GM19239 (cell line): ENCODE data around the gene PSME2.

Experiments used
- DNase-seq: peaks from one replicate; pipeline ENCODE4 v3.0.0; 2011; ENCODE audit warnings: low spot score; ENCODE audit not compliant: insufficient read length
- FAIRE-seq: peaks from 2 replicates; lab custom pipeline; 2011; peaks lifted over from hg19 to GRCh38; lab: Jason Lieb, UNC

The PSME2 gene

DNA sequence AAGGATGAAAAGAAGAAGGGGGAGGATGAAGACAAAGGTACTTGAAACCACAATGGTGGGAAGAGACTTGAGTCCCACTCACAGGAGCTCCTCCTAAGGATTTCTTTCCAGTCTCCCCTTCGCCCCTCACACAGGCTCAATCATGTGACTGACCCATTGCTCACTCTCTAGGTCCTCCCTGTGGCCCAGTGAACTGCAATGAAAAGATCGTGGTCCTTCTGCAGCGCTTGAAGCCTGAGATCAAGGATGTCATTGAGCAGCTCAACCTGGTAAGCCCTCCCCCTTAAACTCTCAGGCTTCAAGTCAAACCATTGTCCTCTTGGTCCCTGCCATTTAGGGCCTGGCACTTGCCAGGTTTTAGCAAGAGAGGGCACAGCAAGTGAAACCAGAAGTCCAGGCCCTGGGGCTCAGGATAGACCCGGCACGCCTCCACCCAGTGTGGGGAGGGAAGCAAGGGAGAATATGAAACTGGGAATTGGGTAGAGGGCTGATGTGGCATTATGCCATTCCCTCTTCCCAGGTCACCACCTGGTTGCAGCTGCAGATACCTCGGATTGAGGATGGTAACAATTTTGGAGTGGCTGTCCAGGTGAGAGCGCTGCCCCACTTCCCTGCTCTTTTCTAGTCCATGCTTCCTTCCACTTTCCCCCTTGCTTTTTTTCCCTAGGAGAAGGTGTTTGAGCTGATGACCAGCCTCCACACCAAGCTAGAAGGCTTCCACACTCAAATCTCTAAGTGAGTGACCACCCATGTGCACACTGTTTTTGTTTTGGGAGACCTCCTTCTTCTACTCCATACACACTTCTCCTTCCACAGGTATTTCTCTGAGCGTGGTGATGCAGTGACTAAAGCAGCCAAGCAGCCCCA lies 8.6 kb downstream of the PSME2 start:
- DNase-seq = no peak
- no peak for FAIRE-seq

DNA sequence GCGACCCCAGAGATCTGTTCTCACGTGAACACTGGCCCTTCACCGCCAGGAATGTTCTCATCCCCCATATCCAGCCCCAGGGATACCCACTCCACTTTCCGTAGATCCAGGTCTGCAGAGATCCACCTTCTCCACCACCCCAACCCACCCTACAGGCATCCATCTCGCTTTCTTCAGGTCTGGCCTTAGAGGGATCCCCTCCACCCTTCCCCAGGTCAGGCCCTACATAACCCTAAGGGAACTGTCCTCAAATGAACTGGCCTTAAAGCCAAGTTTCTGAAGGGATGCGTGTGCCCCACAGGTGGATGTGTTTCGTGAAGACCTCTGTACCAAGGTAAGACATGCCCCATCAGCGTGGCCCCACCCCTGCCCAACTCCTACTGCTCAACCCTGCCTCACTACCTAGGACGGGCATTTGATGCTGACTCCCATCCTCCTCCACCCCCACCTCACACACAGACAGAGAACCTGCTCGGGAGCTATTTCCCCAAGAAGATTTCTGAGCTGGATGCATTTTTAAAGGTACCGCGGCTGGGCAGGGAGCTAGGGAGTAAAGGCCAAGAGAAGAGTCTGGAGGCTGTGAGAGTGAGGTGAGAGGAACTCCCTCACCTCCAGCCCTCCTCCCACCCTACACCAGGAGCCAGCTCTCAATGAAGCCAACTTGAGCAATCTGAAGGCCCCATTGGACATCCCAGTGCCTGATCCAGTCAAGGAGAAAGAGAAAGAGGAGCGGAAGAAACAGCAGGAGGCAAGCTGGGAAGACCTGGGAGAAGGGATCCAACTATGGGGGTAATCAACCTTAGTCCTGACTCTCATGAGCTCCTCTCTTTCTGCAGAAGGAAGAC lies 9.5 kb downstream of the PSME2 start:
- no peak for DNase-seq
- FAIRE-seq = no peak

DNA sequence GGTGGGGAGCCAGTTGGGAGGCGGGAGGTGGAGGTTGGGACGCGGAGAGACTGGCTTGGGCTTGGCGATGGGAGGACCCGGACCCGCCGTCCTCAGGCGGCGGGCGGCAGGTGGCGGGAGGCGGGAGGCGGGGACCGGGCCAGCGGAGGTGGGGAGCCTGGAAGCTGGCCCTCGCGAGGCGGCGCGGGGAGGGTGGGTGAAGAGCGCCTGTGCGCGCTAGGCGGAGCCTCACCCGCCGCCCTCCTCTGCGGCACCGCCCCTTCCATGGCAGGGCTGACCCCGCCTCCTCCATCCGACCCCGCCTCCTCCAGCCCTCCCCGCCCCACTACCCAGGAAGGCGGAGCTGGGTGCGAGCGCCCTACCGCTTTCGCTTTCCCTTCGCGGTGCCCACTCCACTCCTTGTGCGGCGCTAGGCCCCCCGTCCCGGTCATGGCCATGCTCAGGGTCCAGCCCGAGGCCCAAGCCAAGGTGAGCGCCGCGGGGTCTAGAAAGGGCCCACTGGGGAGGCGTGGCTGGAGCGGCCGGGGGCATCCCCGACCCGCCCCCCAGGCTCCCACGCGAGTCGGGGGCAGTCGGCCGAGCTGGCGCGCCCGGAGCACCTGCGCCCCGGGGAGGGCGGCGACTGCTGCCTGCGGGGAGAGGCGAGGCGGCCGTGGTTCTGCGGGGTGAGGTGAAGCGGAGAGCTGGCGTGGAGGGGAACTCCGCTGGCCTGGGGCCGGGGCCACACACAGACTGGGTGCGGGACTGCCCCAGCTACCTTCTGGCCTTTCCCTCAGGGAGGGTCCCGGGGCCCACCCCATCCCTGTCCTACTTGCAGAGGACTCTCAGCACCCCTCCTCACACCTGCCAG lies 10.4 kb downstream of the PSME2 start, which contains the start of gene PSME1:
PSME1 (plus strand) TSS at position 361 of the 850 bp plus-strand sequence; CDS start at position 430, 69 bp downstream.
- FAIRE-seq (peak; percentile 91), DNase-seq (peak; percentile 92)

DNA sequence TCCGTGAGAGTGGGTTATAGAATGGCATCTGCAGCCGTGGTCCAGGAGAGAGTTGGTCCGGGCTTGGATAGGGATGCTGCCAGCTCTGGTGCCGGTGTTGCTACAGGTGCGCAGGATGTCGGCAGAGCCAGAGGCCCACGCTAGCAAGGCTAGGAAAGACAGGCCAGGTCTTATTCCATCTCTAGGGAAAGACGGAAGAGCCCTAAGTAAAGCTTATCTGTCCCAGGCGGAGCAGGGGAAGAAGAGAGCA lies 10.9 kb downstream of the PSME2 start:
- no peak for DNase-seq
- FAIRE-seq = peak; percentile 81

DNA sequence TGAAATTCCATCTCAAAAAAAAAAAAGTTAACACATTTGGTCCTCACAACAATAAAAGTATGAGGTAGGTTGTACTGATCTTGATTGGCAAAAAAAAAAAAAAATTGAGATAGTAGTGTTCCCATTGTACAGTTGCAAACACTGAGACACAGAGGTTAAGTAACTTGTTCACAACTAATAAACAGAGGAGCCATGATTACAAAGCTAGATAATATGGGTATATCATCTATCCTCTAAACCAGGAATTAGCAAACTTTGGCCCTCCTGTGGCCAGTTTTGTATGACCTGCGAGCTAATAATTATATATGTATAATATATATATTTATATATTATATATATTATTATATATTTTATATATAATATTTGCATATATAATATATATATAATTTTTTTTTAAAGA lies 12.7 kb downstream of the PSME2 start:
- DNase-seq (no peak), FAIRE-seq (no peak)

DNA sequence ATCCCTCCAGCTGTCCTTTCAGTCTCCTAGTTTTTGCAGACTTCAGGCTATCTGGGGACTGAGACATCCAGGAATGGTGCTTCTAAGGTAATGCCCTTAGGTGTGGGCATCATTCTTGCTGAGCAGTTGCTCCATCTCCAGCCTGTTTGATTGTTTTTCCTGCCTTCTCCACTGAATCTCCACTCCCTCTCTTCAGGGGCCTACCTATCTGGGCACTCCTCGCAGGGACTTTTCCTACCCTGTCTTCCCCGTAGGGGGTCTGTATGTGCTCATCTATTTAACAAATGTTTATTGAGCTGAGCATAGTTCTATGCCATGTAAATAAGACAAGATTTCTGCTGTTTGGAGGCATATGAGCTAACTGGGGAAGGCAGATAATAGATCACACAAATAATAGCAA lies 13.4 kb downstream of the PSME2 start:
- no peak for FAIRE-seq
- DNase-seq = no peak

DNA sequence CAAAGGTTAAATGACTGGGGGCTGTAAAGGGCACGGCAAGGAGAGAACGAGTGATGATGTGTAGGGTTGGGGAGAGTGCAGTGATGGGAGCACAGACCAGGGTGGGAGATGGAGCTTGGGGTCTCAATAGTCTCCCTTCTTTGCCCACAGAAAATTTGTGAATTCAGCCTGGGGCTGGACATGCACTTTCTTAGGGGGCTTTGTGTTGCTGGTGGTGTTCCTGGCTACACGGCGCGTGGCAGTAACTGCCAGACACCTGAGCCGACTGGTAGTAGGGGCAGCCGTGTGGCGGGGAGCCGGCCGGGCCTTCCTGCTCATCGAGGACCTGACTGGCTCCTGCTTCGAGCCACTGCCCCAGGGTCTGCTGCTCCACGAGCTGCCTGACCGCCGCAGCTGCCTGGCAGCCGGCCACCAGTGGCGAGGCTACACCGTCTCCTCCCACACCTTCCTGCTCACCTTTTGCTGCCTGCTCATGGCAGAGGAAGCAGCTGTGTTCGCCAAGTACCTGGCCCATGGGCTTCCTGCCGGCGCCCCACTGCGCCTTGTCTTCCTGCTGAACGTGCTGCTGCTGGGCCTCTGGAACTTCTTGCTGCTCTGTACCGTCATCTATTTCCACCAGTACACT lies 14.2 kb downstream of the PSME2 start:
- no peak for FAIRE-seq
- DNase-seq = no peak

DNA sequence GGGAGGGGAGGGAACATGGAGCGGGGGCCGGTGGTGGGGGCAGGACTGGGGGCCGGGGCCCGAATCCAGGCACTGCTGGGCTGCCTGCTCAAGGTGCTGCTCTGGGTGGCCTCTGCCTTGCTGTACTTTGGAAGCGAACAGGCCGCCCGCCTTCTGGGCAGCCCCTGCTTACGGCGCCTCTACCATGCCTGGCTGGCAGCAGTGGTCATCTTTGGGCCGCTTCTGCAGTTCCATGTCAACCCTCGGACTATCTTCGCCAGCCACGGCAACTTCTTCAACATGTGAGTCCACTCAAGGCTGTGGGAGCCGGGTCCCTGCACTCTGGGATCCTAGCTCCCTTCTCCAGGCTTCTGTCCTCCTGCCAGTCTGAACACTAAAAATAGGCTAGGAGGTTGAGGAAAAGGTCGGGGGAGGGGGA lies 14.9 kb downstream of the PSME2 start:
- FAIRE-seq (no peak), DNase-seq (no peak)

DNA sequence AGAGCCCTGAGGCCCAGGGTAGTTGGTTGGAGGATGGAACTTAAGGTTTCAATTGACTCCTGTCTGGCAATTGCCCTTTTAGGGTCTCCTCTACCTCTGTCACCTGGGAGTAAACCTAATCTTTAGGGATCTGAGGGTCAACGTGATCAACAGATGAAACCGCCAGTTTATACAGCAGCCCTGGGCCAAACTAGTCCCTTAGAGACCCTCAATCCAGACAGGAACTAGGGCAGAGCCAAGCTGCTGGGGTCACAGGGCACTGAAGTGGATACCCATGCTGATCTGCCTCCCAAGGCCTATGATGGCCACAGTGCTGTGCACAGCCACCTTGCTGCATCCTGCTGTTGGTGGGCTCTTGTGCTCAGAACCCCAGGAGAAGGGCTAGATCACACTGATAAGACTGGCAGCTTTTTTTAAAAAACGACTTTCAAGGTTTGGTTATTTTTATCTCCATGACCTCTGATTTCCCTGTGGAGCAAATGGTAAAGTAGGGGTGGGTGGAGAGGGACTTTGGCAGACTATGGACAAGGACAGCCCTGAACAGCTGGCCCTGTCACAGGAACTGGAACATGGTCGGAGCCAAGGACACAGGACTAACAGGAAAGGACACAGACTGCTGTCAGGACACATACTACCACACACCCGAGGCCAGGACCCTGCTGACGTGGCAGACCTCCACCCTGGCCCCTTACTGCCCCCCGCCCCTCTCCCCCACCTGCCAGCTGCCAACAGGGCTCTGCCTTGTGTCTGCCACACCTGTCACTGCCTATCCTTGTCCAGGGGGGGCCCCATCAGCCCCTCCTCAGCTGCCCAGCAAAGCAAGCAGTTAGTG lies 15.5 kb downstream of the PSME2 start:
- FAIRE-seq = no peak

DNA sequence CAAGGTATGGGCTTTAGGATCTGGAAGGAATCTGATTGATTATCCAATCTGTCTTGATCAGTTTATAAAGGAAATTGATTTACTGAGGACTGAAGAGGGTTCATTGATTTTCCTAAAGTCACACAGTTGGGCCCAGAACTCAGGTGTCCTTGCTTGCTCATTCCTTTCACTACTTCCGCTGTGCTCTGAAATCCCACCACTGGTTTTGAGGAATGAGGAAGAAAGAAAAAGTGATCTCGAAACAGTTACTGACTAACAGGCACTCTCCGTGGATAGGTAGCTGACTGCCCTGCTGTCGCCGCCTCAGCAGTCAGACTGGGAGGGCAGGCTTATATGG lies 16.1 kb downstream of the PSME2 start, which contains the start of gene FITM1:
FITM1 (plus strand) TSS at position 280 of the 337 bp plus-strand sequence. CDS start 905 bp downstream, outside the sequence.
- DNase-seq = no peak
- no peak for FAIRE-seq

More for the DNA sequence above, 15.5 kb downstream of the PSME2 start:
- DNase-seq = no peak

DNA sequence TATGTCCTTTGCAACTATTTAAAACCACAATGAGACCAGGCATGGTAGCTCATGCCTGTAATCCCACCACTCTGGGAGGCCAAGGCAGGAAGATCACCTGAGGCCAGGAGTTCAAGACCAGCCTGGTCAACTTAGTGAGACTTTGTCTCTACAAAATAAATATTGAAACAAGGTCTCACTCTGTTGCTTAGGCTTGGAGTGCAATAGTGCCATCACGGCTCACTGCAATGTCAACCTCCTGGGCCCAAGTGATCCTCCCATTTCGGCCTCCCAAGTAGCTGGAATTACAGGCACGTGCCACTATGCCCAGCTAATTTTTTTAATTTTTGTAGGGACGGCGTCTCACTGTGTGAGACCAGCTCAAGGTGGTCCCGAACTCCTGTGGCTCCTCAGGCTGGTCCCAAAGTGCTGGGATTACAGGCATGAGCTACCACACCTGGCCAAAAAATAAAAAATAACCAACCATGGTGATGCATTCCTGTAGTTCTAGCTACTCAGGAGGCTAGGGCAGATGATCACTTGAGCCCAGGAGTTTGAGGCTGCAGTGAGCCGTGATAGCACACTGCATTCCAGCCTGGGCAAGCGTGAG lies 16.9 kb downstream of the PSME2 start:
- DNase-seq (no peak), FAIRE-seq (no peak)

DNA sequence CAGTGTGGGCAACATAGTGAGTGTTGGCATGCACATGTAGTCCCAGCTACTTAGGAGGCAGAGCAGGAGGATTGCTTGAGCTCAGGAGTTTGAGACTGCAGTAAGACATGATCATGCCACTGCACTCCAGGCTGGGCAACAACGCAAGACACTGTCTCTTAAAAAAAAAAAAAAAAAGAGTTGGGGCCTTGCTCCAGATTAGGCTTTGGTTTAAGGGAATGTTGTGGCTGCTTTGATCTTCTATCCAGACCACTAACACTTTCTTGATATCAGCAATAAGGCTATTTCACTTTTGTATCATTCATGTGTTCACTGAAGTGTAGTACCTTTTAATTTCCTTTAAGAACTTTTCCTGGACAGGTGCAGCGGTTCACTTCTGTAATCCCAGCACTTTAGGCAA lies 18.7 kb downstream of the PSME2 start:
- DNase-seq = no peak
- FAIRE-seq = no peak

DNA sequence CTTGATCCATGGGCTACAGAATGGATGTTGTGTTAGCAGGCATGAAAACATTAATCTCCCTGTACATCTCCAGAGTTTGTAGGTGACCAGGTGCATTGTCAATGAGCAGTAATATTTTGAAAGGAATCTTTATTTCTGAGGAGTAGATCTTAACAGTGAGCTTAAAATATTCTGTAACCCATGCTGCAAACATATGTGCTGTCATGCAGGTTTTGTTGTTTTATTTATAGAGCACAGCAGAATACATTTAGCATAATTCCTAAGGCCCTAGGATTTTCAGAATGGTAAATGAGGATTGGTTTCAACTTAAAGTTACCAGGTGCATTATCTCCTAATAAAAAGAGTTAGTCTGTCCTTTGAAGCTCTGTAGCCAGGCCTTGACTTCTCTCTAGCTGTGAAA lies 19.5 kb downstream of the PSME2 start:
- DNase-seq = no peak
- no peak for FAIRE-seq

DNA sequence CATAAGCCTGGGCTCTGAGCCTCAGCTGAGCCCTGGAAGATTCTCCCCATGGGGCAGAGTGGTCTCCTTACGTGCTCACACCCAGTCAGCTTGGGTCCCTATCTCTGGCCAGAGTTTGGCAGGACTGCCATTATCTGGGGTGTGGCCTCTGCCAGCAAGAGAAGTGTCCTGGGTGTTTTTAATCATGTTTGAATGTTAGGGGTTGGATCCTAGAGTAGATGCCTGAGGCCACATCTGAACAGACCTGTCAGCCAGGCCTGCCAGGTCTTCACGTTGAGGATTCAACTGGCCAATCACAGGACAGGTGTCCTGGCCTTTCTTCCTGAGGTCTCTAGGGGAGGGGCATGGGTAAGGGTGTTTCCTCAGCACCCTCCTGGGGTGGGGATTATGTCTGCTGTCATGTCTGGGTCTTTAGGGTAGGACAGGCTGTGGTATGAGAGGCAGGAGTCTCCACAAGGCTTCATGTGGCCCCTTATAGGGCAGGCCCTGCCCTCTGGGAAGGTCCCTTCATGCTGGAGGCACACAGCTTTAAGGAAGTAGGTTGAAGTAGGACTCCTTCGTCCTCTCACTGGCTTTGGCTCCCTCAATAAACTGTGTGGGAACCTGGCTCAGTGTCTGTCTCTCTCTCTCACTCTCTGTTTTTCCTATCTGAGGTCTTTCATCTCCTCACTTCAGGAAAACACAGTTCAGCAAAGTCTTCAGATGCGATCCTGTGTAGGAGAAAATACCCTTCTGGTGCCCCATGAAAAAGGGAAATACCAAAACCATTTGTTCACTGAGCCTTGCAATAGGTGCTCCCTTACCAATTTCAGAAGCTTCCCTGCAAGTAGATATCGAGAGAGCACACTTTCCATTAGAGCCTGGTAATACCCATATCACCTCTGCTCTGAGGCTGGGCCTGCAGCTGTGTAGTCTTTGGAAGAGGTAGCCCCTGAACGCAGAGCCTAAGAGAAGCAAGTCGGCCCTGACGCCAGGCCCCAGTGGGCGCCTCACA lies 22.7 kb downstream of the PSME2 start:
- DNase-seq = no peak
- no peak for FAIRE-seq

DNA sequence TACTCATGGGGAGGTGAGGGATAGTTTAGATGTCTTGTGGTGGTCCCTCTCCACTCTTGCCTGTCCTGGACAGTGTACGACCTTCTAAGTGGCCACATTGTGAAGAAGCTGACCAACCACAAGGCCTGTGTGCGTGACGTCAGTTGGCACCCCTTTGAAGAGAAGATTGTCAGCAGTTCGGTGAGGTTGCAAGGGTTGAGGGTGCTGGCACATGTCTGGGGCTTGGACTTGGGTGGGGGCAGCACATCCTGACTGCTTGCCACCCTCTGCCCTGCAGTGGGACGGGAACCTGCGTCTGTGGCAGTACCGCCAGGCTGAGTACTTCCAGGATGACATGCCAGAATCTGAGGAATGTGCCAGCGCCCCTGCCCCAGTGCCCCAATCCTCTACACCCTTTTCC lies 23.5 kb downstream of the PSME2 start:
- FAIRE-seq (no peak), DNase-seq (no peak)

DNA sequence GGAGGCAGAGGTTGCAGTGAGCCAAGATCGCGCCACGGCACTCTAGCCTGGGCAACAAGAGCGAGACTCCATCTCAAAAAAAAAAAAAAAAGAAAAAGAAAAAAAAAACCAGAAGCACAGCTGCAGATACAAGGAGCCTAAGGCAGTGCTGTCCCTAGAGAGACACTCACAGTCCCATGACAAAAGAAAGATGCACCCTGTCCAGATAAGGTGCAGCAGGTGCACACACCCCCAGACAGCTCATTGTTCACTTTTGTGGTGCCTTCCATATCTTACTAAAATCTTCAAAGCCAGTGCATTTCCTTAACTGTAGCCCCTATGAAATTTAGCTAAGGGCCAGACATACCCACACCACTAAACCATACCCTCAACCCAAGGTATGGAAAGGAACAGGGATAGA lies 24.0 kb downstream of the PSME2 start:
- DNase-seq (no peak), FAIRE-seq (no peak)

DNA sequence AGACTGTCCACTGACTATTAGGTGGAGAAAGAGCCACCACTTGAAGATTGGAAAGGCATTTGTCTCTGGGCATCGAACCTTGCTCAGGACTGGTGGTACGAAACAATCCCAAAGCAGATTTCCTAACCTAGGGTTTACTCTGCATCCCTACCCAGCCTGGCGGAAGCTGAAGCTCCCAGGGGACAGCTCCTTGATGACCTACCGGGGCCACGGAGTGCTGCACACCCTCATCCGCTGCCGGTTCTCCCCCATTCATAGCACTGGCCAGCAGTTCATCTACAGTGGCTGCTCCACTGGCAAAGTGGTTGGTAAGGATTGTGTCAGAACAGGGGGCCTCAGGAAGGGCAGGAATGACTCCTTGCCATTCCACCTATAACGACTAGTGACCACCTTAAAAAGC lies 25.2 kb downstream of the PSME2 start:
- no peak for FAIRE-seq
- no peak for DNase-seq

DNA sequence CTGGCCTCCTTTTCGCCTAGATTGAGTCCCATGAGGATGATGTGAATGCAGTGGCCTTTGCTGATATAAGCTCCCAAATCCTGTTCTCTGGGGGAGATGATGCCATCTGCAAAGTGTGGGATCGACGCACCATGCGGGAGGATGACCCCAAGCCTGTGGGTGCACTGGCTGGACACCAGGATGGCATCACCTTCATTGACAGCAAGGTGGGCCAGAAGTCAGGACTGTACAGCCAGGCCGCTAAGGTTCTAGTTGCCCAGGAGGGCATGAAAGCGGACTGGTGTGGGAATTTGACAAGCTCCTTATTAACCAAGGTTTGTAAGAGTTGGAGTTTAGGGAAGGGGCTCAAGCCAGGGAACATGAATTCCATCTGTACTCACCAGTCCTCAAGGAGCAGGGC lies 26.7 kb downstream of the PSME2 start:
- DNase-seq = no peak
- FAIRE-seq = no peak
